Stimulated activated CD8-positive, alpha-beta memory T cell treated with anti-CD3 and anti-CD28 coated beads, Interleukin-4, amount 100 ng/mL, for 1 hour (primary cell): ENCODE measurements around the gene ARHGAP8.

Source experiments
- DNase-seq, 2 donors: peaks; one replicate each; pipeline ENCODE4 v3.0.0-alpha.2; 2020; ENCODE audit warnings: low read depth in 2 of 2, low spot score in 1 of 2

ARHGAP8 gene

DNA sequence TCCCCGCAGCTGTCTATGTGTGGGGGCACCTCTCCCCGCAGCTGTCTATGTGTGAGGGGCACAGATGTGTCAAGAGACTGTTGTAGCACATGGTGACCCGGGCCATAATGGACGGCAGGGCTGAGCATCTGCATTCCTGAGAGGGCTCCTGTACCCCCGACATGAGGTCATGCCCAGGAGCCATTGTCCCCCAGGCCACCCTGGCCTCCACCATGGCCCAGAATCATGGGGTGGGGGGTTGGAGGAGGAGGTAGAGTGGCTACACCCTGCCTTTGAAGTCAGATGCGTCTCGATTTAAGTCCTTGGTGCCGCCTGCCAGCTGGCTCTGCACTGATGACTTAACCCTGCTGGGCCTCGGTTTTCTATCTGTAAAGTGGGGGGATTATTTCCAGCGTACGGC, 49.1 kb downstream of the ARHGAP8 start:
- no peak for DNase-seq

DNA sequence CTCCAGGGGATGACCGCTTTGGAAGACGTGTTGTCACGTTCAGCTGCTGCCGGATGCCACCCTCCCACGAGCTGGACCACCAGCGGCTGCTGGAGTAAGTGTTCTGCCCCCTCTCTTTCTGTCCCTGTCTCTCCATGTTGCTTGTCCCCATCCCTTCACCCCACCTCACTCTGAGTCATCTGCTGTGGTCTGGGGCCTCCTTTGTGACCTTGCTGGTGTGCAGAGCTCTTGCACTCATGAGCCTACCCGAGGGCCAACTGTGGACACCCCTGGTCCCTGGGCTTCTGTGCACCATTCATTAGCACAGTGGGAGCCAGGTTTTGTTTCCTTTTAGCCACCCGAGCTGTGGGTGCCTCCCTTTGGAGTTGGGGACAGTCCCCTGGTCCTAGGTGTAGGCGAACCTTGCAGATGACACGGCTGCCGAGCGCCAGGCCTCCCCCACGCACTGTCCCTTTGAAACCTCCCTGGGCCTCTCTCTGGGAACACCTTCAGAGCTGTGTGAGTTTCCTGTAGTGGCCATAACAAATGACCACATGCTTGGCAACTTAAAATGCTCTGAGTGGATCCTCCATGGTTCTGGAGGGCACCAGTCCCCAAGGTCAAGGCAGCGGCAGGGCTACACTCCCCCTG, 49.8 kb downstream of the ARHGAP8 start:
- DNase-seq: no peak

DNA sequence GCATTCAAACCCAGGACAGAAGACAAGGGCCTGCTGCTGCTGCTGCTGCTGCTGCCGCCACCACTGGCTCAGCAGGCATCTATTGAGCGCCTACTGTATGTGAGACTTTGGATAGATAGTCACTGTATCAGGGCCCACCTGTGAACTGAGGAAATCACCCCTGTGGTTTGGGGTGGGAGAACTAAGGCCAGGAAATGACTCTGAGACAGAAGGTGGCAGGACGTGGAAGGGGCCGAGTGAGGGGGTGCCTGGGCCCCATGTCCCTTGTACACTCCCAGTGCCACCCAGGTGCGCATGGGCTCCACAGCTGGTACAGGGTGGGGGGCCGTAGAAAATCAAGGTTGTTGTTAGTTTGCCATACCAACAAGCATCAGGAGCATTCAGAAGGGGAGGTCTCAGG, 50.6 kb downstream of the ARHGAP8 start:
- DNase-seq: no peak

DNA sequence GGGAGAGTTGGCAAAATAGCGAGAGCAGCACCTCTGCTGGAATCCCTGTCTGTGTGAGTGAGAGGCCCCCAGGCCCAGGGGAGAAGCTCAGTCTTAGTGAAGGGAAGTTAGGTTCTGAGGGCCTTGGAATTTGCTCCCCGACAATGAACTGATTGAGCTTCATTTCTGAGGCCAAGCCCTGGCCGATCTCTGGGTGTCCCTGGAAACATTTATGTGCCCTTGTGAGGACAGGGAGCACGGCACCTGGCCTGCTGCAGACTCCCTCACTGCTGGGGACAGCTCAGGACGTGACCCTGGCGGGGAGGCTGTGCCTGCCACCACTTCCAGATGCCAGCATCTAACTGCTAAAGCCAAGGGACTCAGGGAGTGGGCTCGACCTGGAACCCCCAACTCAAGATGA, 52.0 kb downstream of the ARHGAP8 start:
- DNase-seq: no peak

DNA sequence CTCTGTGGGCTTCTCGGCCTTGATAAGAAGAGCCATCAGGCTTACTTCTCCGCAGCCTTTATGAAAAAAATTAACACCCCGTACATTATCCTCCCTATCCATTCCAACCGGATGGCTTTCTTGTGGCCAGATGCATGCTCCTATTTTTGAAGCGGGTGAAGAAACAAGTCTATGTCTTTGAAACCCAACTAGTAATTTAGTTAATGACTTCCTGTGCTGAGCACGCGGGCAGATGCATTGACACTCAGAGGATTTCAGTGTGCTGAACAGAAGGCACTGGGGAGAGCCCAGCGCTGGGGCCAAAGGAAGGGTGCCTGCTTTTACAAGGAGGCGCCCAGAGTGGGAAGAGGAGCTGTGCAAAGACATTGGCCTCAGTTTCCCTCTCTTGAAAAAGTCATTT, 53.3 kb downstream of the ARHGAP8 start:
- DNase-seq: no peak

DNA sequence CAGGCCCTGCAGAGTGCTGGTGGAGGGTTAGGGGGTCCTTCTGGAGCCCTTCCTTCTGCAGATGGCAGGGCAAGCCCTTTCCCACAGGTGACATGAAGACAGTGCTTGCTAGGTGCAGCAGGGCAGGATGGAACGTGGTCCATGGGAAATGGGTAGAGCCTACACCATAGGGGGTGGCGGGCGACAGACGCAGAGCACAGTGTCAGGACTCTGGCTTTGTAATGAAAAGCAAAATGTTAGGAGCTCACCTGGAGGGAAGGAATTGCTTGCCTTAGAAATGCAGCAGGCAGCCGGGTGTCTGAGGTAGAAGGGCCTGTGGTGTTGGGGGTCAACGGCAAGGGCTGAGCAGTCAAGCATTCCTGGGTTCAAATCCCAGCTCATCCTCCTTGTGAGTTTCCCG, 54.9 kb downstream of the ARHGAP8 start:
- no peak for DNase-seq

DNA sequence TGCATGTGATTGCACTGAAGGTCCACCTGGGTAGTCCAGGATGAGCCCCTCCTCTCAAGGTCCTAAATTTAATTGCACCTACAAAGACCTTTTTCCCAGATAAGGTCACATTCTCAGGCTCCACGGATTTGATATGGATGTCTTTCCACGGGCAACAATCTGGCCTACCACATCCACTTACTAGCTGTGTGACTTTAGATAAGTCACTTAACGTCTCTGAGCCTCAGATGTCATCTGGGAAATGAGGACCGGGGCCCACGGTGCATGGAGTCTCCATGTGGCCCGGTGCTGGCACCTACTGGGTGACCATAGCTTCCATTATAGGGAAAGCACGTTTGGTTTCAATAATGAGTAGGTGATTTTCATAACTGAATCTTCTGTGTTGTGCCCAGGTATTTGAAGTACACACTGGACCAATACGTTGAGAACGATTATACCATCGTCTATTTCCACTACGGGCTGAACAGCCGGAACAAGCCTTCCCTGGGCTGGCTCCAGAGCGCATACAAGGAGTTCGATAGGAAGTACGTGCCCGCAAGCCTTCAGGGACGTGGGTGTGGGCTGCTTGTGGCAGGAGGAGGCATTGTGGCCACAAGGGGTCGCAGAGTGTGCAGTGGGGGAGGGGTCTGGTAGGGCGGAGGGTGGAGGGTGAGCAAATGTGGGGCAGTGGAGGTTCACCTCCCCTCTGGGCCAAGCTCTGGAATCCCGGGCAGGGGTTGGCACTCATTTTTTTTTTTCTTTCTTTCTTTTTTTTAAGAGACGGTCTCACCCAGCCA, 55.7 kb downstream of the ARHGAP8 start:
- DNase-seq: no peak

DNA sequence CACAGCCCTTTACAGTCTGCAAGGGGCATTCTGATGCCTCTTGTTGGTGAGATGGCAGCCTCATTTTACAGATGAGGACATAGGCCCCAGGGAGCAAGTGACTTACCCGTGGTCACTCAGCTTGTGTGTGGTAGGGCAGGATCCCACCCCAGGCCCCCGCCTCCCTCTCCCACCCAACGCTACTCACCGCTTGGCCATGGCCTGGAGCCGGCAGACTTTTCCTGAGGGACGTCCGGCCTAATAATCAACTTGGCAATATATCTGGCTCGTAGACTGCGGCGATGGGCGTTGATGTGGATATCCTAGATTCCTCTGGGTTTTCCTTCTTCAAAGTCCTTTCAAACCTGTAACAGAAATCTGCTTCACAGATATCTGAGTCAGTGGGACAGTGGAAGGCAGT, 57.1 kb downstream of the ARHGAP8 start:
- DNase-seq: no peak

DNA sequence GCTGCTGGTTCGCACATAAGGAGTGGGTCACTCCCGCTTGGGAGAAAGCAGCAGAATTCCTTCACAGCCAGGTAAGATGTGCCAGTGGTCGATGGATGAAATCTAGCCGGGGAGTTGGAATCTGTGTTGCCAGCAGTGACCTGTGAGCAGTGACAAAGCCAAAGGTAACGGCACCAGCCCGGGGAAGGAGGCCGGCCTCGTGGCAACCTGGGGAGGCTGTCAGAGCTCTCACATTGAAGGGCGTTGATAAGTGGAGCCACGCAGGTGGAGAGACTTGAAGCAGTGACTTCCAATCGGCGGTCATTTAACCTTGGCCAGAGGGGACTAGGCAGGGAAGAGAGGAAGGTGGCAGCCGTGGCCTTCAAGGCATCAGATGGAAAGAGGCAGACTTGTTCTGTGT, 58.8 kb downstream of the ARHGAP8 start:
- DNase-seq: no peak

DNA sequence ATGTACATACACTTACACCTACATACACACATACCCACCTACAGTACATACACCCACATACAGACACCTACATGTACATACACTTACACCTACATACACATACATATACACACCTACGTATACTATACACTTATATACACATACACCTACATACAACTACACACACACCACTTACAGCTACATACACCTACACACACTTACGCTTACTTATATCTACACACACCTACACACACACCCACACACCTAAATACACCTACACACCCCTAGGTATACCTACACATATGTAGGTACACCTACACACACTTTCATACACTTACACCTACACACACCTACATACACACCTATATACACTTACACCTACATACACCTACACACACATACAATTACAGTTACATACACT, 61.0 kb downstream of the ARHGAP8 start:
- no peak for DNase-seq

DNA sequence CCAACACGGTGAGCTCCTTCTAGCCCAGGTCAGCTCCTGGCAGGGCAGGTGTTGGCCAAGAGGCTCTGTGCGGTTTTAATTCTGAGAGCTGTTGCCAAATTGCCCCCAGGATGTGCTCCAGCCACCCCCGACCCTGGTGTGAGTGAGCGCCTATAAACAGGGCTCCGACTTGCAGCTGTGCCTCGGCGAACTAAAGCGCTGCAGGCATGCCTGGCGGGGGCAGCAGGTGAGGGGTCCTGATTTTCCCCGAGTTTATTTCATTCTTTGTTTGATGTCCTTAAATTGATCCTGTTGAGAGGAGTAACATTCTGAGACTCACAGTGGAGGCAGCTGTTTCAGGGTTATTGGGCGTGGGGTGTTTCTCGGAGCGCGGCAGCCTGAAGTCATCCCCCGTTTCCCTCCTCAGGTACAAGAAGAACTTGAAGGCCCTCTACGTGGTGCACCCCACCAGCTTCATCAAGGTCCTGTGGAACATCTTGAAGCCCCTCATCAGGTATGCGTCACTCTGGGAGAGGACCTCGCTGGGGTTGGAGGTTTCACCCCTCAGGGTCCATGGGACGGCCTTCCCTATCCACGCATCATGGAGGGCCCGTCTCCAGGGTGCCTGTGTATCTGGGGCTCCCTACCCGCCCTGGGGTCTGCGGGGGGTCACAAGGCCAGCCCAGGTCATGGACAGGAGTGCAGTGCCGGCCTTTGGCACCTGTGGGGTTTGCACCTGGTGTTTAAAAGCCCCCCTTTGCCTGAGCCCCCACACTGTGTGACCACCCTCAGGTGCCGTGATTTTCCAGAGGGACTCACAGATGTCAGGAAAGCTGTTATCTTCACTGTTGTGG, 62.1 kb downstream of the ARHGAP8 start:
- no peak for DNase-seq

DNA sequence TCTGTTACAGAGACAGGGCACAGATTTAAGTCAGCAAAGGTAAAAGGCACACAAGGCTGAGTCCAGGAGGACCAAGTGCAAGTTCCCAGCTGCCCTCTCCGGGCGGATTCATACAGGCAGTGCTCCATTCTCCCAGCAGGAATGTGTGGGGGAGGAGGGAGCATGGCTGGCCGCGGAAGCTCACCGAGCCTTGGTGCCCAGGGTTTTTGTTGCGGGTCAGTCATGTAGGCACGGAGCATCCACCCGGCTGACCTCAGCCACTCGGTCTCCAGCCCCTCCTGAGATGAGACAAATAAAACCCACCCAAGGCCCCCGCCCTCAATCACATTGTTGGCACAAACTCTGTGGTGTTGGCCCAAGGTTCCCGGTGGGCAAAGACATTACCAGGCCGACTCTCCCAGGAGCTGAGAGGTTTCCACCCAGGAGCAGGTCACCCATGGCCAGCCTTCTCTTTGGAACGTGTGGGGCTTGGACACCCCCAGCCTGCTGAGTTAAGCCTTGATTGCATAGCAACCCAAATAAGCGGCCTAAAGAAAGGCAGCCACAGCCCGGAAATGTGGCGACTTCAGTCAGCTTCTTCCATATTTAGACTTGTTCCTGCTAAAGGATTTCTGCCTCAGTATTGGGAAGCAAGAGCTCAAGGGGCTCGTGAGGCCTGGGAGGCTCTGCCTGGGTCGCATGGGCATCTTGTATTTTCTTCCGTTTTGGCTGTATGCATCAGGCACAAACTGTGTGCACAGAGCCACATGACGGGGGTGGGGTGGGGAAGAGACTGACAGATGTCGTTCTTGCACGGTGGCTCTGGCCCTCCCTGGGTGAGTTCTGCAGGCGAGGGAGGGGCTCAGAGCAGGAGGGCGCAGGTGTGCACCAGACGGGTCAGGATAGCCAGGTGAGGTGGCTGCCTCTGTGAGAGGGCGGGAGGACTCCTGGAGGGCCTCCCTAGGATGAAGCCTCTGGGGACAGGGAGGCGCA, 63.0 kb downstream of the ARHGAP8 start:
- no peak for DNase-seq

DNA sequence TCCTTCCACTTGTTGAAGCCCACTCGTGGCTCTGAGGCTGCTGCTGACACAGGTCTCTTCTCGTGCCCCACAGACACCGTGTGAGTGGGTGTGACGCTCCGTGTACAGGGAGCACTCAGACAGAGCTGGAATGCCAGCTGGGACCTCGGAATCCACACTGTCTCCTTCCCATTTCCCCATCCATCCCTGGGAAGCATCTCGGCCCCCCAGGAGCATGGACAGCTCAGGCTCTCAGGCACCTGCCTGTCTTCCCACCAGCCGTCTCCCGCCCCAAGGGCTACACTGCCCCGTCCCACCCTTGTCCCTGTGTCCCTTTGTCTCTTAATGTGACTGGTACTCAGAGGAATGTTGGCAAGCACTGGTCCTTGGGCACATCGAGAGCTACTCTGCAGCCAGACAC, 63.8 kb downstream of the ARHGAP8 start:
- no peak for DNase-seq

DNA sequence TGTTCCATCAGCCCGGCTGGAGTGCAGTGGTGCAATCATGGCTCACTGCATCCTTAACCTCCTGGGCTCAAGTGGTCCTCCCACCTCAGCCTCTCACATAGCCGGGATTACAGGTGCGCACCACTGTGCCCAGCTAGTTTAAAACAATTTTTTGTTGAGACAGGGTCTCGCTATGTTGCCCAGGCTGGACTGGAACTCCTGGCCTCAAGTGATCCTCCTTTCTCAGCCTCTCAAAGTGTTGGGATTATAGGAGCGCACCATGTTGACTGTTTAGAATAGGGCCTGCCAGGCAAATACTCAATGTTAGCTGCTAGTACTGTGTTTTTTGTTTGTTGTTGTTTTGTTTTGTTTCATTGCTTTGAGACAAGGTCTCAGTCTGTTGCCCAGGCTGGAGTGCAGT, 66.4 kb downstream of the ARHGAP8 start:
- DNase-seq: no peak

DNA sequence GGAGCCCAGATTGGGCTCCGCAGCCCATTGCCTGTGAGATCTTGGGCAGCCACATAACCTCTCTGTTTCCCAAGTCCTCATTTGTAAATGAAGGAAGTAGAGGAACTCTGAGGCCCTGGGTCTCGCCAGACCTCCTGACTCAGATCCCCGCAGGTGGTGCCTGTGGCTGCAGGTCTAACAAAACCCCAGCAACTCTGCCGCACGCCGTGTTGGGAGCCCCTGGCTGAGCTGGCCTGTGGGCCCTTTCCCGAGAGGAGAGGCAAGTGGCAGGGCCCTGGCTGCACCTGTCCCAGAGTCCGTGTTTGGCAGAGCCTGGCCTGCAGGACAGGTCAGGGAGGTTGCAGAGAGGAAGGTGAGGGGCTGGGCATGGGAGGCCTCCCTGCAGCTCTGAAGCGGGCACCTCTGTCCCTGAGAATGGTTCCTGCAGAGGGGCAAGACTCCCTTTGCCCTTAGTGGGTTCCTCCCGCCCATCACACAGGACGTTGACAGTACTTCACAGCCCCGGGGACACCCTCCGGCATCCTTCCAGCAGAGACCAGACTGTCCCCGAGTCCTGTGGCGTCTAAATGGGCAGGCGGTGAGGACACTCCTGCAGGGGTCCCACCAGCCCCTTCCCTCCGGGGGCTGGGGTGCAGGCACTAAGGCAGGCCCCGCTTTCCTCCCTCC, 67.7 kb downstream of the ARHGAP8 start:
- DNase-seq: no peak

DNA sequence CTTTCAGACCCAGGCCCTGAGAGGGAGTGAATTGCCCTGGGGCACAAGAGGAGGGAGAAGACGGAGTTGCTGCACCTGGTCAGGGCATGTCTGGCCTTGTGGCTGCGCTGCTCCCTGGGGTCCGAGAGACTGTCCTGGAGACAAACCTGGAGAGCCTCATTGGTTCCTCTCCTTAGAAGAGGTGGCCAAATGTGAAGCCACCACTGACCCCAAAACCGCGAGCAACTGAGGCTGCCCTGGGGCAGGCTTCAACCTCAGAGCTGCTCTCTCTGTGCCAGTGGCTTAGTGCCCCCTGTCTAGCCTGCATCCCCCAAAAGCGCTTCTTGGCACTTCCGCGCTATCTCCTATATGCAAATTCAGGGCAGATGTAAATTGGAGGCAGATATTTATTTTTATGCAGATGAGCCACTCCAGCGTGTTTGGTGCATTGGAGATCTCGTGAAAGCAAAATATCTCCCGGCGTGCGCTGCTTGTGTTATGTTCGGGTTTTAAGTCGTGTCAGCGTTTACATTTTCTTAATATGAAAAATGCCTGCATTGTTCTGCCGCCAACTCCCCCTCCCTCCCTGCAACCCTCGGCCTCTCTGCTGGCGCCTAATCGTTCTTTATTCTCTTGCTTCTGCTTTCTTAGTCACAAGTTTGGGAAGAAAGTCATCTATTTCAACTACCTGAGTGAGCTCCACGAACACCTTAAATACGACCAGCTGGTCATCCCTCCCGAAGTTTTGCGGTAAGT, 69.5 kb downstream of the ARHGAP8 start:
- DNase-seq: no peak

DNA sequence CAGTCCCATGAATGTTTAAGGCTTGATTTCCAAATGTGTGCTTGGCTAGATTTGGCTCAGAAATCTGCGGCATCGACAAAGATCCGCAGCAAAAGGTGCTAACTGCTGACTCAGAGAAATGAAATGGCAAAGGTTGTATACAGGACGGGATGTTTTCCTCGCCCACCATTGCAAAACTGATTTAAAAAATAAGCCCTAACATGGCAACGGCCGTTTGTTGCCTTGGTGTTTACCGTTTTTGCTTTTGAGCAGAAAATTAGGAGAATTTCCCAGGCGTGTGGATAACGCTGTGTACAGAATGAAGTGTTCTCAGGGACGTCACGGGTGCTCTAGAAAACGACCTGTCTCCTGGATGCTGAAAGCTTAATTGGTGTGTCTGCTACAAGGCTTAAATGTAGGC, 70.2 kb downstream of the ARHGAP8 start:
- DNase-seq: no peak

DNA sequence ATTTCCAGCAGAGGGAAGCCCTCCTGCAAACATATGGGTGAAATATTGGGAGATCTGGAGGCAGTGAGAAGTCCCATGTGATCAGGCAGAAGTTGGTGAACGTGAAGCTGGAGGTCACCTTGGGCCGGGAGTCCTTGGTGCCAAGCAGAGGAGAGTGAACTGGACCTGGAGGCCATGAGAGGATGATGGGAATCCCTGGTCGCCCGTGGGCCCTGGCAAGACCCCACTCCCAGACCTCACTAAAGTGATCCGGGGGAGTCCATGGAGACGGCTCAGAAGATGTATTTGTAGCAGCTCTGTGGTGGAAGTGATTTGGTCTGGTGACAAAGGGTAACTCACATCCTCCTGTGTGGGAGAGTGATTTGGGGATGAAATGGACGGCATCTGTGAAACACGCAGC, 71.0 kb downstream of the ARHGAP8 start:
- DNase-seq: no peak

DNA sequence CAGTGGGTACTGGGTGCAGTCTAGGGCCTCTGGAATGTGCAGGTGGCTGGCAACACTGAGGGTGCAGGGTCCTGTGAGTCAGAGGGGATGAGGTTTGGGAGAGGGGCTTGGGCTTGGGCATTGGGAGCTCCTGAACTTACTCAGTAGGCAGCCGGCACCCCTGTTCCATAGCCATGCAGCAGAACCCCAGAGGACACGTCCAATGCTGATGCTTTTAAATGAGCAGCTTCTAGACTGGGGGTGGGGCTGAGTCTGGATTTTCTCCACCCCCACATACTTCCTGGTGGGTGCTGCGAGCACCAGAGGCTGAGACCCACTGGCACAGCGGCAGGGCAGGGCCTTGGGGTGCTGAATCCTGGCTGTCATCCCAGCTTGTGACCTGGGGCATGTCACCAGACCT, 71.4 kb downstream of the ARHGAP8 start:
- no peak for DNase-seq

DNA sequence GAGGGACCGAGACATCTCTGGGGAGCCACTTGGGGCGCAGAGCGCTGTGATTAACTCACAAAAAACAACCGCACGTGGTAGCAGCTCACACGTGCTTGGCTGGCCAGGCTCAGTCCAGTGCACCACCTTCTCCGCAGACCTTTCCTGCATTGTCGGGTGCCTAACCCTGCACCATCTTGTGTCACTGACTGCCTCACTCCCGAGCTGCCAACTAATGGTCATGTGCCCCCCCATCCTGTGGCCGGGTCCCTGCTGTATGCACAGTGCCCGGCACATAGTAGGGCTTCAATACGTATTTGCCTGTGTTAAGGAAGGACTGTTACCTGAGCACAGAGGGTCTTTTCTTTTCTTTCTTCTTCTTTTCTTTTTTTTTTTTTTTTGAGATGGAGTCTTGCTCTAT, 71.9 kb downstream of the ARHGAP8 start:
- DNase-seq: no peak
